Endothelial cell of umbilical vein (primary cell): ENCODE results near the gene C16orf87.

Experiments used
- CTCF ChIP-seq, 2 donors: IDR thresholded peaks; 1 replicate in 1 of 2; 2 replicates in 1 of 2; pipeline ENCODE4 v1.5.1; 2011; ENCODE audit warnings: low read length in 2 of 2, mild to moderate bottlenecking in 2 of 2, moderate library complexity in 2 of 2, control low read depth in 1 of 2, inconsistent platforms in 1 of 2, low read depth in 1 of 2; ENCODE audit not compliant: insufficient read depth in 1 of 2; ENCODE audit errors: extremely low read depth in 1 of 2
- EZH2 ChIP-seq: IDR thresholded peaks from 2 replicates; pipeline ENCODE4 v1.6.1; 2012; ENCODE audit warnings: borderline replicate concordance, low read depth, mild to moderate bottlenecking, moderate library complexity, low read length, inconsistent platforms; ENCODE audit not compliant: severe bottlenecking
- GATA2 ChIP-seq: IDR thresholded peaks from 2 replicates; pipeline ENCODE4 v1.7.0; 2011; ENCODE audit warnings: low read depth, mild to moderate bottlenecking, moderate library complexity, mixed read lengths, low read length; ENCODE audit not compliant: insufficient read length, insufficient read depth
- JUN ChIP-seq: IDR thresholded peaks from 2 replicates; pipeline ENCODE4 v1.6.1; 2011; ENCODE audit warnings: borderline replicate concordance, low read depth; ENCODE audit not compliant: insufficient read length, insufficient read depth
- POLR2A ChIP-seq: IDR thresholded peaks from 2 replicates; pipeline ENCODE4 v1.6.1; 2012; ENCODE audit warnings: low read depth, mild to moderate bottlenecking, control low read depth, low read length

GRCh38 chr16:46783800-46784199 is 47.2 kb downstream of the C16orf87 start:
- TF ChIP-seq POLR2A (no peak), EZH2 (no peak), CTCF (IDR thresholded peaks at IDR 0.05; ENCODE audit: extremely low read depth in 1 of 2, insufficient read depth in 1 of 2, low read depth in 1 of 2, low read length in 2 of 2) (no peak), GATA2 (no peak), JUN (no peak)
